ENCODE data around the gene IGSF21. TPM values are rescaled to one million over a fixed set of nuclear protein-coding genes. Genes with fewer than 3 reads are reported as not detected.

The IGSF21 gene
- total and polyA plus RNA-seq, 4 donors = 0.31 to 1.5 (median 0.88) TPM

DNA sequence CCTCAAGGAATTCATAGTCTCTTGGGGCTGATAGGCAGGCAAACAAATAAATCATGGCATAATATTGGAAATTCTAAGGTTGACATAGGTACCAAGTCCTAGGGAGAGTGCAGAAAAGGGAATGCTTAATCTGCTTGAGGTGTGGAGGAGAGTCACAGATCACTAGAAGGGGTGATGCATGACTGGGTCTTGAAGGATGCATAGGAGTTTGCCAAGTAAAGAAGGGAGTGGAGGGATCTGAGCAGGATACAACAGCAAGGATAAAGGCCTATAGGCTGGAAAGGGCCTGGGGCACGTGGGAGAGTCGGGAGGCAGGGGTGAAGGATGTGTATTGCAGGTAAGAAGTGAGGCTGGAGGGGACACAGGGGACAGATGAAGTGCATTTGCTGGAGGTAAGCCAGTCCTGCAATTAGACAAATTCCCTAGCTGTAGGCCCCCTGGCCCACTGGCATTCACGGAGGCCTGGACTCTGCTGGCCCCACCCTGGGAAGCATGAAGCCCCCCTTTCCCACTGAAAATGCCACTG, 15.9 kb downstream of the IGSF21 start:
- peaks cover under 1 to 10% (median 4%) of the 10 kb centered on the region in 4 donors for H3K4me1 ChIP-seq (ENCODE audit: control insufficient read depth in 4 of 4, insufficient read depth in 4 of 4, low read length in 3 of 4)
- TF ChIP-seq HNF4A (conservative IDR thresholded peaks at IDR 0.05) (no peak), YY1 (IDR thresholded peaks at IDR 0.05) (no peak), RXRA (IDR thresholded peaks at IDR 0.05) (no peak)
- WGBS = 82% methylated on average over 3 of the region's 3 CpGs
- no peak overlapping the region for H3K4me3 ChIP-seq (ENCODE audit: low read depth in 1 of 3, low read length in 3 of 3)
- H3K27ac ChIP-seq (ENCODE audit: low read depth in 1 of 2, low read length in 2 of 2) = no peak overlapping the region
- H3K36me3 ChIP-seq (ENCODE audit: control insufficient read depth in 4 of 4, insufficient read depth in 3 of 4, low read depth in 1 of 4, low read length in 3 of 4) = no peaks in the 10 kb centered on the region
- H3K9me3 ChIP-seq (ENCODE audit: control insufficient read depth in 4 of 4, low read length in 3 of 4) = no peaks in the 10 kb centered on the region
- no peaks in the 10 kb centered on the region for H3K27me3 ChIP-seq (ENCODE audit: control insufficient read depth in 4 of 4, insufficient read depth in 4 of 4, low read length in 3 of 4)
- H3K9ac ChIP-seq (ENCODE audit: low read depth in 1 of 2, low read length in 2 of 2) = no peak overlapping the region
- no peak for DNase-seq (ENCODE audit: low spot score)

GRCh38 chr1:18124977-18125376, 17.4 kb downstream of the IGSF21 start:
- Histone ChIP-seq H3K4me1 (ENCODE audit: control insufficient read depth in 4 of 4, insufficient read depth in 4 of 4, low read length in 3 of 4) (peaks cover 7 to 16% (median 12%) of the 10 kb centered on the region in 4 donors), H3K27ac (ENCODE audit: low read depth in 1 of 2, low read length in 2 of 2) (no peak overlapping the region), H3K36me3 (ENCODE audit: control insufficient read depth in 4 of 4, insufficient read depth in 3 of 4, low read depth in 1 of 4, low read length in 3 of 4) (no peaks in the 10 kb centered on the region), H3K9ac (ENCODE audit: low read depth in 1 of 2, low read length in 2 of 2) (no peak overlapping the region), H3K4me3 (ENCODE audit: low read depth in 1 of 3, low read length in 3 of 3) (no peak overlapping the region), H3K9me3 (ENCODE audit: control insufficient read depth in 4 of 4, low read length in 3 of 4) (no peaks in the 10 kb centered on the region), H3K27me3 (ENCODE audit: control insufficient read depth in 4 of 4, insufficient read depth in 4 of 4, low read length in 3 of 4) (no peaks in the 10 kb centered on the region)
- TF ChIP-seq RAD21 (IDR thresholded peaks at IDR 0.05) = no peak
- no peak for TF ChIP-seq FOXA1 (IDR thresholded peaks at IDR 0.05)
- no peak for TF ChIP-seq RXRA (IDR thresholded peaks at IDR 0.05)
- no peak for TF ChIP-seq SP1 (IDR thresholded peaks at IDR 0.05)
- TF ChIP-seq, protein P1, sequence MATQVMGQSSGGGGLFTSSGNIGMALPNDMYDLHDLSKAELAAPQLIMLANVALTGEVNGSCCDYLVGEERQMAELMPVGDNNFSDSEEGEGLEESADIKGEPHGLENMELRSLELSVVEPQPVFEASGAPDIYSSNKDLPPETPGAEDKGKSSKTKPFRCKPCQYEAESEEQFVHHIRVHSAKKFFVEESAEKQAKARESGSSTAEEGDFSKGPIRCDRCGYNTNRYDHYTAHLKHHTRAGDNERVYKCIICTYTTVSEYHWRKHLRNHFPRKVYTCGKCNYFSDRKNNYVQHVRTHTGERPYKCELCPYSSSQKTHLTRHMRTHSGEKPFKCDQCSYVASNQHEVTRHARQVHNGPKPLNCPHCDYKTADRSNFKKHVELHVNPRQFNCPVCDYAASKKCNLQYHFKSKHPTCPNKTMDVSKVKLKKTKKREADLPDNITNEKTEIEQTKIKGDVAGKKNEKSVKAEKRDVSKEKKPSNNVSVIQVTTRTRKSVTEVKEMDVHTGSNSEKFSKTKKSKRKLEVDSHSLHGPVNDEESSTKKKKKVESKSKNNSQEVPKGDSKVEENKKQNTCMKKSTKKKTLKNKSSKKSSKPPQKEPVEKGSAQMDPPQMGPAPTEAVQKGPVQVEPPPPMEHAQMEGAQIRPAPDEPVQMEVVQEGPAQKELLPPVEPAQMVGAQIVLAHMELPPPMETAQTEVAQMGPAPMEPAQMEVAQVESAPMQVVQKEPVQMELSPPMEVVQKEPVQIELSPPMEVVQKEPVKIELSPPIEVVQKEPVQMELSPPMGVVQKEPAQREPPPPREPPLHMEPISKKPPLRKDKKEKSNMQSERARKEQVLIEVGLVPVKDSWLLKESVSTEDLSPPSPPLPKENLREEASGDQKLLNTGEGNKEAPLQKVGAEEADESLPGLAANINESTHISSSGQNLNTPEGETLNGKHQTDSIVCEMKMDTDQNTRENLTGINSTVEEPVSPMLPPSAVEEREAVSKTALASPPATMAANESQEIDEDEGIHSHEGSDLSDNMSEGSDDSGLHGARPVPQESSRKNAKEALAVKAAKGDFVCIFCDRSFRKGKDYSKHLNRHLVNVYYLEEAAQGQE (IDR thresholded peaks at IDR 0.05) = no peak
- TF ChIP-seq NR2F2 (IDR thresholded peaks at IDR 0.05) = no peak
- no peak for TF ChIP-seq GABPA (IDR thresholded peaks at IDR 0.05 in 1 of 2, conservative IDR thresholded peaks at IDR 0.05 in 1 of 2)
- TF ChIP-seq JUND (IDR thresholded peaks at IDR 0.05) = no peak
- TF ChIP-seq, protein P2, sequence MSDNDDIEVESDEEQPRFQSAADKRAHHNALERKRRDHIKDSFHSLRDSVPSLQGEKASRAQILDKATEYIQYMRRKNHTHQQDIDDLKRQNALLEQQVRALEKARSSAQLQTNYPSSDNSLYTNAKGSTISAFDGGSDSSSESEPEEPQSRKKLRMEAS (IDR thresholded peaks at IDR 0.05) = no peak
- TF ChIP-seq ZBTB33 (IDR thresholded peaks at IDR 0.05) = no peak
- TF ChIP-seq FOXA2 (IDR thresholded peaks at IDR 0.05) = no peak
- no peak for TF ChIP-seq YY1 (IDR thresholded peaks at IDR 0.05)
- no peak for DNase-seq (ENCODE audit: low spot score)
- 93% methylated on average over 4 of the region's 4 CpGs for WGBS

DNA sequence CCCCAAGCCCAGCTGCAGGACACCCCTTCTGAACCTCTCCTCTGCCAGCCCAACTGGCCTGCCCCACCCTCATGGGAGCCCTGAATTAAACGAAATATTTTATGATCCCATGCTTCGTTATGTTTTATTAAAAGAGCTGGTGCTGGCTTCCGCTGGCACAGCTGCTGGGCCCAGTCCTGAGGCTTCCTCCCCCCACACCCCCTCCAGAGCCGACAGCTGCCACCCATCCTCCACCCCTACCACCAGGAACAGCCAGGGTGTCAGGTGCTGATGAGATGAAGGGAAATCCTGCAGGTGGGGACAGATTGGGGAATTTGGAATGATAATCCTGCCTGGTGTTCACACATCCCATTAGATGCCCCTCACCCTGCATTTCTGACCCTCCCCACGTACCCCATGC, 19.0 kb downstream of the IGSF21 start:
- H3K9me3 ChIP-seq (ENCODE audit: control insufficient read depth in 4 of 4, low read length in 3 of 4) = no peaks in the 10 kb centered on the region
- peaks cover 7 to 16% (median 12%) of the 10 kb centered on the region in 4 donors for H3K4me1 ChIP-seq (ENCODE audit: control insufficient read depth in 4 of 4, insufficient read depth in 4 of 4, low read length in 3 of 4)
- no peak overlapping the region for H3K4me3 ChIP-seq (ENCODE audit: low read depth in 1 of 3, low read length in 3 of 3)
- no peak overlapping the region for H3K9ac ChIP-seq (ENCODE audit: low read depth in 1 of 2, low read length in 2 of 2)
- WGBS = 71% methylated on average over 5 of the region's 5 CpGs
- DNase-seq (ENCODE audit: low spot score) = no peak
- no peaks in the 10 kb centered on the region for H3K36me3 ChIP-seq (ENCODE audit: control insufficient read depth in 4 of 4, insufficient read depth in 3 of 4, low read depth in 1 of 4, low read length in 3 of 4)
- H3K27me3 ChIP-seq (ENCODE audit: control insufficient read depth in 4 of 4, insufficient read depth in 4 of 4, low read length in 3 of 4) = no peaks in the 10 kb centered on the region
- H3K27ac ChIP-seq (ENCODE audit: low read depth in 1 of 2, low read length in 2 of 2) = no peak overlapping the region
- TF ChIP-seq HNF4G (IDR thresholded peaks at IDR 0.05) = no peak
- no peak for TF ChIP-seq RXRA (IDR thresholded peaks at IDR 0.05)
- no peak for TF ChIP-seq GABPA (IDR thresholded peaks at IDR 0.05 in 1 of 2, conservative IDR thresholded peaks at IDR 0.05 in 1 of 2)
- TF ChIP-seq TAF1 (conservative IDR thresholded peaks at IDR 0.05) = no peak
- no peak for TF ChIP-seq FOXA1 (IDR thresholded peaks at IDR 0.05)
- TF ChIP-seq ZBTB33 (IDR thresholded peaks at IDR 0.05) = no peak
- TF ChIP-seq SP1 (IDR thresholded peaks at IDR 0.05) = no peak
- no peak for TF ChIP-seq RAD21 (IDR thresholded peaks at IDR 0.05)
- no peak for TF ChIP-seq EGR1 (IDR thresholded peaks at IDR 0.05; ENCODE audit: low read depth in 2 of 2)
- TF ChIP-seq CTCF (IDR thresholded peaks at IDR 0.05; ENCODE audit: low read depth, low read length, missing input control) = no peak
- TF ChIP-seq ATF3 (IDR thresholded peaks at IDR 0.05) = no peak

Measured in liver (tissue), 9 donors.